Sigmoid colon (tissue), 4 donors: Measurements from ENCODE around the gene XAGE2.

ENCODE experiments used
- CTCF ChIP-seq, 4 experiments: fragments of 450-650 bp in 3 of 4; fragments of 200-600 bp in 1 of 4; IDR thresholded peaks; one replicate each; pipeline ENCODE4 v1.5.1; 2016 to 2019; ENCODE audit warnings: antibody characterized with exemption in 4 of 4, mild to moderate bottlenecking in 3 of 4, moderate library complexity in 2 of 4
- EP300 ChIP-seq, 4 donors: sonication (generic); formaldehyde crosslinking; IDR thresholded peaks; one replicate each; pipeline ENCODE4 v1.6.1; 2017; ENCODE audit warnings: antibody characterized with exemption in 4 of 4
- POLR2AphosphoS5 ChIP-seq, 4 donors: sonication (generic); formaldehyde crosslinking; IDR thresholded peaks; one replicate each; pipeline ENCODE4 v1.6.1; 2017; ENCODE audit warnings: antibody characterized with exemption in 4 of 4

- TF ChIP-seq POLR2AphosphoS5 (IDR thresholded peaks at IDR 0.05) (no peak), CTCF (IDR thresholded peaks at IDR 0.05) (no peak), EP300 (IDR thresholded peaks at IDR 0.05) (no peak)
Measured at GRCh38 chrX:52341493-52341892, 27.3 kb upstream of the XAGE2 start.
